ENCODE results near the gene ZDHHC11B. TPM values are rescaled to one million over a fixed set of nuclear protein-coding genes. Genes with fewer than 3 reads are reported as not detected.

Gene ZDHHC11B
- total RNA-seq, 2 experiments from 2014 or later = 0.59 TPM; not detected in 1

GRCh38 chr5:677131-678101 is 107.1 kb downstream of the ZDHHC11B start:
- intact Hi-C loops (cut with micrococcal nuclease) = no loop called here
- no peak for TF ChIP-seq CTCF (IDR thresholded peaks at IDR 0.05)
- Mint-ChIP-seq H3K4me3 (no peak overlapping the region), H3K36me3 (ENCODE audit: low read depth) (no peaks in the 10 kb centered on the region), H3K4me1 (ENCODE audit: low read depth) (peaks cover 8% of the 10 kb centered on the region), H3K27me3 (peaks cover 7% of the 10 kb centered on the region), H3K9me3 (no peaks in the 10 kb centered on the region), H3K27ac (no peak overlapping the region)
- DNase-seq (no peak), ATAC-seq (no peak)
- ChIA-PET POLR2A (interaction anchor here (0.6 kb wide), 1 partner anchor 859 kb away, joined by 3 read pairs; no protein-coding TSS in a partner anchor), CTCF (no interaction called here)

GRCh38 chr5:676699-677076 is 107.8 kb downstream of the ZDHHC11B start:
- ATAC-seq (no peak), DNase-seq (no peak)
- Mint-ChIP-seq H3K9me3 (no peaks in the 10 kb centered on the region), H3K27me3 (peaks cover 7% of the 10 kb centered on the region), H3K27ac (no peak overlapping the region), H3K4me1 (ENCODE audit: low read depth) (peaks cover 12% of the 10 kb centered on the region), H3K4me3 (no peak overlapping the region), H3K36me3 (ENCODE audit: low read depth) (no peaks in the 10 kb centered on the region)
- TF ChIP-seq CTCF (IDR thresholded peaks at IDR 0.05) = no peak
- CTCF ChIA-PET = no interaction called here
- intact Hi-C loops (cut with micrococcal nuclease) = no loop called here
- POLR2A ChIA-PET = interaction anchor here (0.6 kb wide), 1 partner anchor 860 kb away, joined by 3 read pairs; no protein-coding TSS in a partner anchor

GRCh38 chr5:675871-676698 is 108.4 kb downstream of the ZDHHC11B start:
- Mint-ChIP-seq H3K36me3 (ENCODE audit: low read depth) (no peaks in the 10 kb centered on the region), H3K4me3 (no peak overlapping the region), H3K9me3 (no peaks in the 10 kb centered on the region), H3K27me3 (peaks cover 7% of the 10 kb centered on the region), H3K27ac (no peak overlapping the region), H3K4me1 (ENCODE audit: low read depth) (peaks cover 12% of the 10 kb centered on the region)
- POLR2A ChIA-PET = no interaction called here
- CTCF ChIA-PET = interaction anchor here (0.7 kb wide), 1 partner anchor 33 kb away, joined by 3 read pairs; no protein-coding TSS in a partner anchor
- no peak for TF ChIP-seq CTCF (IDR thresholded peaks at IDR 0.05)
- intact Hi-C loops (cut with micrococcal nuclease) = no loop called here
- DNase-seq (no peak), ATAC-seq (no peak)

- intact Hi-C loops (cut with micrococcal nuclease) = no loop called here
- DNase-seq (no peak), ATAC-seq (no peak)
- peaks cover 7% of the 10 kb centered on the region for H3K27me3 Mint-ChIP-seq
- H3K4me3 Mint-ChIP-seq = no peak overlapping the region
- ChIA-PET CTCF (no interaction called here), POLR2A (no interaction called here)
- no peak for TF ChIP-seq CTCF (IDR thresholded peaks at IDR 0.05)
- no peaks in the 10 kb centered on the region for H3K9me3 Mint-ChIP-seq
- no peaks in the 10 kb centered on the region for H3K36me3 Mint-ChIP-seq (ENCODE audit: low read depth)
- peaks cover 12% of the 10 kb centered on the region for H3K4me1 Mint-ChIP-seq (ENCODE audit: low read depth)
- H3K27ac Mint-ChIP-seq = no peak overlapping the region
Measured at GRCh38 chr5:675111-675870, 109.2 kb downstream of the ZDHHC11B start.

Measured in activated CD8-positive, alpha-beta T cell treated with anti-CD3 and anti-CD28 coated beads for 36 hours (primary cell).